GM12875 (cell line): Measurements from ENCODE around the gene CD48.

Experiments
- H3K4me3 ChIP-seq: one replicate; pipeline ENCODE4 v1.5.1; 2011; ENCODE audit warnings: low read depth, low read length, control low read depth
- CTCF ChIP-seq: IDR thresholded peaks from 2 replicates; pipeline ENCODE4 v1.5.1; 2011; ENCODE audit warnings: low read depth, mild to moderate bottlenecking, control low read depth, inconsistent platforms, low read length, moderate library complexity, borderline replicate concordance; ENCODE audit not compliant: insufficient read depth

Gene CD48

DNA sequence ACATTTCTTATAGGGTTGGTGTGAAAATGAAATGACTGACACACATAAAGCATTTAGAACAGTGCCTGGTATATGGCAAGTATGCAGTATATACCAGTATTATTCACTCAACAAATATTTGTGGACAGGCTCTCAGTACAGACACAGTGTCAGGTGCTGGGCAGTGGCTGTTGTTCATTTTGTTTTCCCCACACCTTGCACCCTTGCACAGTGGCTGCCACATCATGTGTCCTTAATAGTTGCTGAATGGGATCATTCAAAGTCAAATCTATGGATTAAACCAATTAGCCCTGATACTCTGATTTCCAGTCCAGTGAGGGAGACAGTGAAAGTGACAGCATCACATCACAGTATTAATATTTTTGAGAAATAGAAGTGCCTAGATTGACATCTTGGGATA is 67.2 kb downstream of the CD48 start:
- no peak for TF ChIP-seq CTCF

GRCh38 chr1:160643138-160643537 is 68.5 kb downstream of the CD48 start:
- peak overlapping the region; percentile 10 for H3K4me3 ChIP-seq
- TF ChIP-seq CTCF = no peak

More for the DNA sequence above, 67.2 kb downstream of the CD48 start:
- peak overlapping the region; percentile 92 for H3K4me3 ChIP-seq

- H3K4me3 ChIP-seq = peak overlapping the region; percentile 10
- no peak for TF ChIP-seq CTCF
These were observed 69.4 kb downstream of the CD48 start for GRCh38 chr1:160642281-160642644.

DNA sequence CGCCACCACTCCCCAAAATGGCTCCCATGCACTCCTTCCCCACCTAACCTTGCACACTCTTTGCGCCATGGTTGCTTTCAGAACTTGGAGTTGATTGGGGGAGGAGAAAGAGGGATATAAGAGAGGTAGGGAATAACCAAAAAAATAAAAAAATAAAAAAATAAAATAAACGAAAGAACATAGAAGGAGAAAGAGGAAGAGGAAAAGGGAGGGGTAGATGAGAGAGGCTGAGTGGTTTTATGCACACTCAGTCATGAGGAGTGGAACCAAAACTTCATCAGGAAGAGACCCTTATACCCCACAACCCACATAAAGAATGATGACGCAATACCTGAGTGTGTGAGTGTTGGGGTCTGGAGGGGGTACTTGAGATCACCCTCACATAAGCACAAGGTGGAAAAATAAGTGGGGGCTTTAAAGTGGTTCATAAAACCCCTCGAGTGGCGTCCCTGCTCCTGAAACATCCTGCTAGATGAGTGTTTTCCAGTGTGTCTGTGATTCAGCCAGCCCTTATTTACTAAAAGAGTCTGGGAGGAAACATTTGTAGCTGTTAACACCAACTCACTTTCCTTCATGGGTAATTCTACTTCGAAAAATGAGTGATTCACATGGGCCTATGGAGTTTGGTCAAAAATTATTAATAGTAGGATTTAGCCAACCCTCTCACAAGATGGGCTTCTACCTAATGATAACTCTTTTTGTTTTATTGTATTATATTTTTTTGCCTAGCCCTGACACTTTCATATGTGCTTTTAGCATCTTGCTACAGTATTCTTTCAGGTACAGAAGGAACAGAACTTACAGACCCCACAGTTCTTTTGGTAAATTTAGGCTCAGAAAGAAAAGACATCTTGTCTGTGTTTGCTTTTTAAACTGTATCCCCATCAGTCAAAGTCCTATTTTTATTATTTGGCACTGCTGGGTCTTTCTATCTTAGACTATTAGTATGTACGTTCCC is 70.0 kb downstream of the CD48 start:
- H3K4me3 ChIP-seq = peak overlapping the region; percentile 32
- TF ChIP-seq CTCF = no peak

DNA sequence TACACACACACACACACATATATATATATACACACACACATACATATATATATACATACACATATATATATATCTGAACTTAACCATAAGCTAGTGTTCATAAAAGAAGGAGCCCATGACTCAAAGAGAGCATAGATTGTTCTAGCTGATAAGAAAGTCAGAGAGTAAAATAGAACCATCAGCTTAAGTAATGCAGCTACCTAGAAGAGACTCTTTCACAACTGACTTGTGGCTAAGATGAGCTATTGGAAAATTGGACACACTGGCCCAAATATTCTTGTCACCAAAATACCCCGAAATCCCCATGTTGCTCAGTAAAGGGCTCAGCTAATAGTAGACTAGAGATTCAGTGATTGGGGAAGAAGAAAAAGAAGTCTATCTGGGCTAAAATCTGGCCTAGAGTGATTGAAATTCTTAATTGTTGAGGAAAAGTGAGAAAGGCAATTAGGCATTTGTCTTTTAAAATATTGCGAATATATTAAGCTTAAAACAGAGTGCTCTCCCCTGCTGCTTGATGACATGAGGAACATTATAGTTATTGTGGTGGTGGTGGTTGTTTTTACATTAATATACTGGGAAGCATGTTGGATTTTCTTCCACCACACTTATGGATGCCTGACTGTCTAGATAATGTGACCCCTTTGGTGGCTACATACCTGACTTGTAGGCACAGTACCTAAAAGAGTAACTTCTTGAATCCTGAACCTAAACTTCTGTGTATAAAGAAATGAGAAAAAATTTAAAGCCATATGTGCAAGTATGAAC is 71.1 kb downstream of the CD48 start:
- H3K4me3 ChIP-seq = no peak overlapping the region
- no peak for TF ChIP-seq CTCF

DNA sequence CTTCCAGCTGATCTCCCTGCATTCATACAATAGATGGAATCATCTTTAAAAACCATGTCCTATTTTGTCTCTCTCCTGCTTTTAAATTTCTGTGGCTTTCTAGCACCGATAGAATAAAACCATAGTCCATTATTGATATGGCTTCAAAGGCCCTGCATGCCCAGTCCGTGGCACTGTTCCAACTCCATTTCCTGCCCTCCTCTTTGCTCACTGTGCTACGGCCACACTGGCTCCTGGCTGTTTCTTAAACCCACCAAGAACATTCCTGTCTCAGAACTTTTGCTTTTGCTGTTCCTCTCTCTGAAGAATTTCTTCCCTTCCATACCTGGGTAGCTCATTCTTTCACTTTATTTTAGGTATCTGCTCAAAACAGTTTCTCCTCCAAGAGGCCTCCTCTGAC is 72.0 kb downstream of the CD48 start:
- peak overlapping the region; percentile 1 for H3K4me3 ChIP-seq
- no peak for TF ChIP-seq CTCF
